Right atrium auricular region (tissue), 2 donors: ENCODE measurements around the gene SLC15A3. TPM values are rescaled to one million over a fixed set of nuclear protein-coding genes. Genes with fewer than 3 reads are reported as not detected.
A peak's percentile ranks its signal among the peaks of the same experiment; 100 is the strongest.

ENCODE experiments used
- DNase-seq: peaks from one replicate; pipeline ENCODE4 v3.0.0-alpha.2; 2019; ENCODE audit warnings: low spot score
- H3K27ac ChIP-seq, 2 donors: fragments of 200-600 bp; sonication (generic); 1 replicate in 1 of 2; 2 replicates in 1 of 2; pipeline ENCODE4 v1.5.1; 2016 to 2019
- H3K27me3 ChIP-seq, 2 donors: fragments of 200-600 bp; sonication (generic); one replicate each; pipeline versions ENCODE4 v1.5.1 to v1.6.0; 2017 to 2019
- H3K36me3 ChIP-seq: fragments of 200-600 bp; sonication (generic); one replicate; pipeline ENCODE4 v1.5.1; 2016
- H3K4me1 ChIP-seq, 2 donors: fragments of 200-600 bp; sonication (generic); one replicate each; pipeline versions ENCODE4 v1.5.1 to v1.6.0; 2017 to 2019
- H3K4me3 ChIP-seq, 2 donors: fragments of 200-600 bp; sonication (generic); 1 replicate in 1 of 2; 2 replicates in 1 of 2; pipeline ENCODE4 v1.5.1; 2017 to 2019; ENCODE audit warnings: mild to moderate bottlenecking in 1 of 2, moderate library complexity in 1 of 2
- H3K9me3 ChIP-seq, 2 donors: fragments of 200-600 bp; sonication (generic); one replicate each; pipeline ENCODE4 v1.5.1; 2019
- total RNA-seq, 2 donors: library from RNA; depleted of rRNA; stranded (reverse); fragments of >200 nt; gene quantifications; one replicate each; pipeline ENCODE4 v1.1.0, GENCODE V29; 2016
- TF ChIP-seq, protein P1 (sequence below), 2 donors: fragments of 200-600 bp; sonication (generic); IDR thresholded peaks; one replicate each; pipeline ENCODE4 v1.5.1; 2019; ENCODE audit warnings: antibody characterized with exemption in 2 of 2

SLC15A3 gene
- total RNA-seq, 2 donors from 2014 or later = 12.9 to 17.5 TPM

DNA sequence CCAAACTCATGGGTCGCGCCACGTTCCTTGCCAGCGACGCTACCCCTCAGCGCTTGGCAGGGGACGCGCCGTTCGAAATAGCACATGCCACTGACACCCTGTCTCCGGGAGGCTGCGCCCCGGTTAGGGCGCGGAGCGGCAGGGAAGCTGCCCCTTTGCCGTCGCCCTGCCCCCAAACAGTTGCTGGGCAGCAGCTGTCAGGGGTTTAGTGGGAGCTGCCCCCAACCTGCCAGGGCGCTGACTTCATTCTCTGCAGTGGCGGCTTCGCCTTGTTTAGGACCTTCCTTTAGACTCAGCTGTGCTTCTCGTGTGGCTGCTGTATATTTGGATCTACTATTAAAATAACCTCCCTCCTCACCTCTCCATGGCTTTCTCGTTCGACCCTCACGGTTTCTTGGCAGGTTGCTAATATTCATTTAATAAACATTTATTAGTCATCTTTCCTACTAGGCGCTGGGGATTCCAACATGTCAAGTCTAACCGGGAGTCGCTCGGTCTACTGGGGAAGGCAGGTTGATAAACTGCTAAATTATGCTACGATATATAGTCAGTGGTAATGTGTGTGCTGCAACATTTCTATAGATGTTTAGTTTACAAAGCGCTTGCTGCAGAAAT, 37.2 kb downstream of the SLC15A3 start:
- Histone ChIP-seq H3K27ac (peak overlapping the region; percentile 93 to 95), H3K36me3 (peaks cover 4% of the 10 kb centered on the region), H3K9me3 (no peaks in the 10 kb centered on the region), H3K4me1 (peaks cover 0 to 69% of the 10 kb centered on the region in 2 donors), H3K27me3 (no peaks in the 10 kb centered on the region), H3K4me3 (peak overlapping the region; percentile 82 to 83)
- no peak for DNase-seq
- TF ChIP-seq, protein P1, sequence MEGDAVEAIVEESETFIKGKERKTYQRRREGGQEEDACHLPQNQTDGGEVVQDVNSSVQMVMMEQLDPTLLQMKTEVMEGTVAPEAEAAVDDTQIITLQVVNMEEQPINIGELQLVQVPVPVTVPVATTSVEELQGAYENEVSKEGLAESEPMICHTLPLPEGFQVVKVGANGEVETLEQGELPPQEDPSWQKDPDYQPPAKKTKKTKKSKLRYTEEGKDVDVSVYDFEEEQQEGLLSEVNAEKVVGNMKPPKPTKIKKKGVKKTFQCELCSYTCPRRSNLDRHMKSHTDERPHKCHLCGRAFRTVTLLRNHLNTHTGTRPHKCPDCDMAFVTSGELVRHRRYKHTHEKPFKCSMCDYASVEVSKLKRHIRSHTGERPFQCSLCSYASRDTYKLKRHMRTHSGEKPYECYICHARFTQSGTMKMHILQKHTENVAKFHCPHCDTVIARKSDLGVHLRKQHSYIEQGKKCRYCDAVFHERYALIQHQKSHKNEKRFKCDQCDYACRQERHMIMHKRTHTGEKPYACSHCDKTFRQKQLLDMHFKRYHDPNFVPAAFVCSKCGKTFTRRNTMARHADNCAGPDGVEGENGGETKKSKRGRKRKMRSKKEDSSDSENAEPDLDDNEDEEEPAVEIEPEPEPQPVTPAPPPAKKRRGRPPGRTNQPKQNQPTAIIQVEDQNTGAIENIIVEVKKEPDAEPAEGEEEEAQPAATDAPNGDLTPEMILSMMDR (IDR thresholded peaks at IDR 0.05) = no peak

DNA sequence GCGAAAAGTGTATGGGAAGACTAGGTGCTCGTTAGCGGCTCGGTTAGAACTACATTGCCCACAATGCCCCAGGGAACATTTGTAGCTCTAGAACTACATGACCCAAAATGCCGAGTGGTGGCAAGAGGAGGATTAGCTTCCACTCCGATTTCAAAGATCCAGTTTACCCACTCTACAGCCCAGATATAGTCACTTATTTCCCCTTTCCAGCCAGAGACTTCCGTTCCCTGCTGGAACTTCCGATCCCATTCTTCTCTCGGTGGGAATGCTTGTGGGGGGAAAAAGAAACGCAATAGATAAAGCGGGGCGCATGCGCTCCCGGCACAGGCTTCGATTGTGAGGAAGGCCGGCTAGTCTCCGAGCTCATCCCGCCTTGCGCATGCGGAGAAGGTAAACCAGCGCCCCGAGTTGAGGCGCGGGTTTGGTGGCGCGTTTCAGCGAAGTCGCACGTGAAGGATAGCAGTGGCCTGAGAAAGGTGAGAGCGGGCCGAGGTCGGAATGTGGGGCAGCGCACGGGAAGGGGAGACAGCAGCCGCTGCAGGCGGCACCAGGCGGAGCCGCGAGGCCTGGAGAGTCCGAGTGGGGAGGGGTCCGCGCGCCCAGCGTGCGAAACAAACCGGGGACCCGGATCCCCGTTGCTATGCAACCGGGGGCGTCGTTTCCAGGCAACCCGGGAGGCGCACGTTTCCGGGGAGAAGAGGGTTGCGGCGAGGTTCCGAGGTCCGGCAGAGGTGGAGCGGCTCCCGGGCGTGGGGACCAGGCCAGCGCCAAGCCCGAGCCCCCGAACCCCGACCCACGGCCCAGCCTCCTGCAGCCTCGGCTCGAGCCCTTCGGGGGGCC, 38.0 kb downstream of the SLC15A3 start, which contains the start of gene TMEM109:
TMEM109 (plus strand) TSS at position 366 of the 840 bp plus-strand sequence. CDS start 5,536 bp downstream, outside the sequence.
- peaks cover 0 to 62% of the 10 kb centered on the region in 2 donors for H3K4me1 ChIP-seq

DNA sequence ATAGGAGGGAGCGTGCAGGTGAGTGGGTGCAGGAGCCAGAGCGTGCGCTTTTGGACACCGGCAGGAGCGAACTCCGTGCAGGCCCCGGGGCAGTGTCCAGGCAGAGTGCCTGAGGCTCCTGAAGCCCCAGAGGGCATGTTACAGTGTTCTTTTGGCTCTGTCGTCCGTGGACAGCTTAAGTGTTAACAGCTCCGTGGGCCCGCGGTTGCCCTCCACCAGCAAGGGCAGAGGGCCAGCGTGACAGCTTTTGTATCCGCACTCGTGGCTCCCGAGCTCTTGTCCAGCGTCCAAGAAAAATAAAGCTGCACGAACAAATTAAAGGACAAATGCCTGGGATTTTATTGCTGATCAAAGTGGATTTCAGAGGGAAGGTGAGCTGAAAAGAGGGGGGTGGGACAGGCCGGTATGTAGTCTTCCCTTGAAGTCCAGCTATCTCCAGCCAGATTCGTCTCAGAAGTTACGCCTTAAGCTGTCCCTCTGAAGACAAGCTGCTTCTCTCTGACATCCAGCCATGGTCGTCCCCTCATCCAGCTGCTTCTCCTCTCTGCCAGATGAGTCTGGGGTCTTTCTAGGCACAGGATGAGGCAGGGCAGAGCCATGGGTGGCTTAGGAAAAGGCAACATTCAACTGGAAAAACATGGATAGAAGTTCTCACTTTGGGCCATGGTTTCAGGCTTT, 39.0 kb downstream of the SLC15A3 start:
- H3K9me3 ChIP-seq = no peaks in the 10 kb centered on the region
- no peak for DNase-seq
- H3K4me1 ChIP-seq = peaks cover 0 to 51% of the 10 kb centered on the region in 2 donors
- H3K27me3 ChIP-seq = no peaks in the 10 kb centered on the region
- H3K27ac ChIP-seq = peak overlapping the region; percentile 93 to 95
- peak overlapping the region in 1 of 2 donors; percentile 83 for H3K4me3 ChIP-seq
- TF ChIP-seq, protein P1 (IDR thresholded peaks at IDR 0.05) = no peak
- no peaks in the 10 kb centered on the region for H3K36me3 ChIP-seq

More for the DNA sequence above, 38.0 kb downstream of the SLC15A3 start, which contains the start of gene TMEM109:
- Histone ChIP-seq H3K4me3 (peak within 1 kb of the TSS; percentile 82 to 83), H3K27ac (peak within 1 kb of the TSS; percentile 93 to 95), H3K27me3 (no peaks in the 10 kb centered on the region), H3K36me3 (no peaks in the 10 kb centered on the region), H3K9me3 (no peaks in the 10 kb centered on the region)
- peak; percentile 89 for DNase-seq
- TF ChIP-seq, protein P1 (IDR thresholded peaks at IDR 0.05) = no peak

DNA sequence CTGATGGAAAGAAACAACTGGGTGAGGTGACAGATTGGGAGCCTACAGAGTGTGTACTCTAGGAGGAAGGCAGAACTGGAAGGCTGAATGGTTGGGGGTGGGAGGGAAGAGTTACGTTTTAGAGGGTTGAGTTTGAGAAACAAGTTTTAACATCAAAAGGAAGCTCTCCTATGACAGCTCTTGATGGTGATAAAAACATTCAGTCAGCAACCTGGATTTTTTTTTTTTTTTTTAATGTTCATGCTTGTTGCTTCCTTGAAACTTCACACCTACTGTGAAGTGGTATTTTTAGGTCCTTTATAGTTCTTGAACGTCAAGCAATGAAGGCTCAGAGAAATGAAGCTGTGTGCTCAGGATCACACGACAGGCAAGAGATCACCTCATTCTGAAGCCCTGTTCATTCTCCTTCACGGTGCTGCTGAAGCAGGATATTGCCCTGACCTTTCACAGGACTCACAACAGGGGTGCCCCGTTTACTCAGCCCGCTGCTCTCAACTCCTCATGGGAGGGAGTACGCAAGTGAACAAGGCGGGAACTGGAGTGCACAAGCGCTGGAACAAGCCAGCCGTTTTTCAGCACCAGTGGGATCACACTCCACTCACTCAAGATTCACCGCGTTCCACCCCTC, 39.6 kb downstream of the SLC15A3 start:
- no peak for DNase-seq
- Histone ChIP-seq H3K9me3 (no peaks in the 10 kb centered on the region), H3K4me1 (peaks cover 0 to 47% of the 10 kb centered on the region in 2 donors), H3K4me3 (no peak overlapping the region), H3K36me3 (no peaks in the 10 kb centered on the region), H3K27ac (peak overlapping the region in 1 of 2 donors; percentile 95), H3K27me3 (no peaks in the 10 kb centered on the region)
- TF ChIP-seq, protein P1 (IDR thresholded peaks at IDR 0.05) = no peak

DNA sequence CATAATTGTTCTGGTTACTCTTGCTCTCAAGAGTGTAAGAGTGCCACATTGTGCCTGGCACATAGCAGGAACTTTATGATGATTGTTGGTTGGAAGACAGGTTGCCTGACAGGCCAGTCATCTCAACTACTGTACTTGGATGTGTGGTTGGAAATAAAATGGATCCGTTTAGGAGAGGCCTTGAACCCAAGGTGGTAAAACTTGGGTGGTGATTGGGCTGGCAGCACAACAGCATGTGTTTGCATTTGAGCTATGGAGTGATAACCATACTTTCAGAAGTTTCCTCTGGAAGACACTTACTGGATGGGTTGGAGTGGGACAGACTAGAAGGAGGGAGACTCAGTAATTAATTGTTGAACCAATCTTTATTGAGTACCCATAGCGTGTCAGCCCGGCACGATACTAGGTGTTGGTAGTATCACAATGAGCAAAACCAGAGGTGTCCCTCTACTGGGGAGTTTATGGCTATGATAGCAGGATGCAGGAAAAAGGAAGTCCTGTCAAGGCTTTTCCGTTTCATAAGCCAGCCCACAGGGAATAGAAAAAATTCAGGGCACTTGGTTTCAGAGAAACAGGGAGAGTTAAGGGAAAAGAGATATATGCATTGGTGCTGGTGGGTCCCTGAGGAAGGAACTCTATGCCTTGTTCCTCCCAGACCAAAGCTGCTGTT, 41.1 kb downstream of the SLC15A3 start:
- H3K27me3 ChIP-seq = no peaks in the 10 kb centered on the region
- TF ChIP-seq, protein P1 (IDR thresholded peaks at IDR 0.05) = peak in 1 of 2 donors; percentile 10
- H3K4me3 ChIP-seq = no peak overlapping the region
- no peaks in the 10 kb centered on the region for H3K9me3 ChIP-seq
- H3K4me1 ChIP-seq = peaks cover 0 to 42% of the 10 kb centered on the region in 2 donors
- no peak overlapping the region for H3K27ac ChIP-seq
- no peak for DNase-seq
- no peaks in the 10 kb centered on the region for H3K36me3 ChIP-seq
